SK-N-SH treated with all-trans-retinoic acid at 6 μM for 48 hours (cell line): ENCODE results near the gene CRADD.

ENCODE experiments used
- ATAC-seq: fragments of 200-7000 bp; cut with Tn5 transposase; 3 replicates; pipeline ENCODE4 v1.9.1; 2020; ENCODE audit warnings: mild to moderate bottlenecking, moderate library complexity
- ARNTL ChIP-seq: fragments of 450-650 bp; formaldehyde crosslinking; IDR thresholded peaks from 2 replicates; pipeline ENCODE4 v1.5.0; 2020; ENCODE audit warnings: low read depth, mild to moderate bottlenecking, moderate library complexity, borderline replicate concordance
- BACH2 ChIP-seq: fragments of 250-450 bp; sonication (Bioruptor Pico); IDR thresholded peaks from 2 replicates; pipeline ENCODE4 v1.9.0; 2021; ENCODE audit warnings: mild to moderate bottlenecking, borderline replicate concordance
- CSDC2 ChIP-seq: fragments of 250-450 bp; sonication (Bioruptor Pico); IDR thresholded peaks from 2 replicates; pipeline ENCODE4 v1.5.0; 2020; ENCODE audit warnings: mild to moderate bottlenecking, moderate library complexity
- ESRRG ChIP-seq: fragments of 250-450 bp; sonication (Bioruptor Pico); IDR thresholded peaks from 2 replicates; pipeline ENCODE4 v1.6.1; 2021; ENCODE audit warnings: mild to moderate bottlenecking
- GLIS3 ChIP-seq: fragments of 250-450 bp; sonication (Bioruptor Pico); IDR thresholded peaks from 2 replicates; pipeline ENCODE4 v1.5.0; 2020; ENCODE audit warnings: mild to moderate bottlenecking, moderate library complexity
- ISL1 ChIP-seq: fragments of 250-450 bp; sonication (Bioruptor Pico); IDR thresholded peaks from 2 replicates; pipeline ENCODE4 v2.1.2; 2022; ENCODE audit warnings: mild to moderate bottlenecking, moderate library complexity
- OSR1 ChIP-seq: fragments of 250-450 bp; sonication (Bioruptor Pico); IDR thresholded peaks from 2 replicates; pipeline ENCODE4 v1.8.0; 2022; ENCODE audit warnings: moderate library complexity, mild to moderate bottlenecking, inconsistent platforms
- POU6F1 ChIP-seq: fragments of 250-450 bp; sonication (Bioruptor Pico); IDR thresholded peaks from 2 replicates; pipeline ENCODE4 v1.8.0; 2021; ENCODE audit warnings: low read depth, mild to moderate bottlenecking, moderate library complexity, borderline replicate concordance
- SNAI2 ChIP-seq: fragments of 250-450 bp; sonication (Bioruptor Pico); IDR thresholded peaks from 2 replicates; pipeline ENCODE4 v1.5.0; 2020; ENCODE audit warnings: mild to moderate bottlenecking, moderate library complexity
- TCF4 ChIP-seq: fragments of 250-450 bp; sonication (Bioruptor Pico); IDR thresholded peaks from 2 replicates; pipeline ENCODE4 v1.8.0; 2021; ENCODE audit warnings: mild to moderate bottlenecking, moderate library complexity, borderline replicate concordance
- TOX ChIP-seq: fragments of 250-450 bp; sonication (Bioruptor Pico); IDR thresholded peaks from 2 replicates; pipeline ENCODE4 v1.8.0; 2021; ENCODE audit warnings: mild to moderate bottlenecking, moderate library complexity, borderline replicate concordance
- ZC3H10 ChIP-seq: fragments of 250-450 bp; sonication (Bioruptor Pico); IDR thresholded peaks from 2 replicates; pipeline ENCODE4 v1.5.1; 2021; ENCODE audit warnings: mild to moderate bottlenecking, moderate library complexity
- ZFP3 ChIP-seq: fragments of 250-450 bp; sonication (Bioruptor Pico); IDR thresholded peaks from 2 replicates; pipeline ENCODE4 v1.5.0; 2020; ENCODE audit warnings: mild to moderate bottlenecking, moderate library complexity
- ZFP30 ChIP-seq: fragments of 450-650 bp; formaldehyde crosslinking; IDR thresholded peaks from 2 replicates; pipeline ENCODE4 v1.5.0; 2022; ENCODE audit warnings: mild to moderate bottlenecking, moderate library complexity
- ZNF70 ChIP-seq: fragments of 450-650 bp; formaldehyde crosslinking; IDR thresholded peaks from 2 replicates; pipeline ENCODE4 v1.5.0; 2020; ENCODE audit warnings: mild to moderate bottlenecking, moderate library complexity
- TF ChIP-seq, protein P1 (sequence below): fragments of 250-450 bp; sonication (Bioruptor Pico); IDR thresholded peaks from 2 replicates; pipeline ENCODE4 v1.8.0; 2020; ENCODE audit warnings: mild to moderate bottlenecking, moderate library complexity, borderline replicate concordance
- TF ChIP-seq, protein P2 (sequence below): fragments of 250-450 bp; sonication (Bioruptor Pico); IDR thresholded peaks from 2 replicates; pipeline ENCODE4 v1.5.1; 2021; ENCODE audit warnings: mild to moderate bottlenecking, moderate library complexity
- TF ChIP-seq, protein P3 (sequence below): fragments of 250-450 bp; sonication (Bioruptor Pico); IDR thresholded peaks from 2 replicates; pipeline ENCODE4 v1.5.1; 2020; ENCODE audit warnings: low read depth, mild to moderate bottlenecking, moderate library complexity
- TF ChIP-seq, protein P4 (sequence below): fragments of 250-450 bp; sonication (Bioruptor Pico); IDR thresholded peaks from 2 replicates; pipeline ENCODE4 v1.5.0; 2020; ENCODE audit warnings: mild to moderate bottlenecking, moderate library complexity

Gene CRADD

DNA sequence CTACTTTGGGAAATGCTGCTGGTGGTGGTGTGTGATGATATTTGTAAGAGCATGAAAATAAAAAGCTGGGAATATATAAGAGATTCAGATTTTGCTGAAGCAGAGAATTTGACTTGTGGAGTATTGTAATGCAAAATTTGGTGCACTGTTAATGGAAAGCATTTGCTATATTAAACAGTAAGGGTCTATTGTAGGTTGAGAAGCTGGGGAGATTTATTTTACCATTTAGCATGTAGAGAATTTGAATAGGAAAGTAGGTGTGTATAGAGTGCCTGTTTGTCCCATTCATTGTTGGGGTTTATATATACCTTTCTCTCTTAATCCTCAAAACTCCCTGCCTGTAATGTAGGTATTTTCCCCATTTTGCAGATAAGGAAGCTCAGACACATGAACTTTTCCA, 48.4 kb downstream of the CRADD start (continued):
- TF ChIP-seq, protein P1, sequence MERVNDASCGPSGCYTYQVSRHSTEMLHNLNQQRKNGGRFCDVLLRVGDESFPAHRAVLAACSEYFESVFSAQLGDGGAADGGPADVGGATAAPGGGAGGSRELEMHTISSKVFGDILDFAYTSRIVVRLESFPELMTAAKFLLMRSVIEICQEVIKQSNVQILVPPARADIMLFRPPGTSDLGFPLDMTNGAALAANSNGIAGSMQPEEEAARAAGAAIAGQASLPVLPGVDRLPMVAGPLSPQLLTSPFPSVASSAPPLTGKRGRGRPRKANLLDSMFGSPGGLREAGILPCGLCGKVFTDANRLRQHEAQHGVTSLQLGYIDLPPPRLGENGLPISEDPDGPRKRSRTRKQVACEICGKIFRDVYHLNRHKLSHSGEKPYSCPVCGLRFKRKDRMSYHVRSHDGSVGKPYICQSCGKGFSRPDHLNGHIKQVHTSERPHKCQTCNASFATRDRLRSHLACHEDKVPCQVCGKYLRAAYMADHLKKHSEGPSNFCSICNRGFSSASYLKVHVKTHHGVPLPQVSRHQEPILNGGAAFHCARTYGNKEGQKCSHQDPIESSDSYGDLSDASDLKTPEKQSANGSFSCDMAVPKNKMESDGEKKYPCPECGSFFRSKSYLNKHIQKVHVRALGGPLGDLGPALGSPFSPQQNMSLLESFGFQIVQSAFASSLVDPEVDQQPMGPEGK (CRISPR knock-in tag) = no peak
- TF ChIP-seq ZNF70 (CRISPR knock-in tag) (no peak), ARNTL (CRISPR knock-in tag) (no peak), ISL1 (CRISPR knock-in tag) (no peak), TCF4 (no peak), TOX (CRISPR knock-in tag) (no peak)
- TF ChIP-seq, protein P2, sequence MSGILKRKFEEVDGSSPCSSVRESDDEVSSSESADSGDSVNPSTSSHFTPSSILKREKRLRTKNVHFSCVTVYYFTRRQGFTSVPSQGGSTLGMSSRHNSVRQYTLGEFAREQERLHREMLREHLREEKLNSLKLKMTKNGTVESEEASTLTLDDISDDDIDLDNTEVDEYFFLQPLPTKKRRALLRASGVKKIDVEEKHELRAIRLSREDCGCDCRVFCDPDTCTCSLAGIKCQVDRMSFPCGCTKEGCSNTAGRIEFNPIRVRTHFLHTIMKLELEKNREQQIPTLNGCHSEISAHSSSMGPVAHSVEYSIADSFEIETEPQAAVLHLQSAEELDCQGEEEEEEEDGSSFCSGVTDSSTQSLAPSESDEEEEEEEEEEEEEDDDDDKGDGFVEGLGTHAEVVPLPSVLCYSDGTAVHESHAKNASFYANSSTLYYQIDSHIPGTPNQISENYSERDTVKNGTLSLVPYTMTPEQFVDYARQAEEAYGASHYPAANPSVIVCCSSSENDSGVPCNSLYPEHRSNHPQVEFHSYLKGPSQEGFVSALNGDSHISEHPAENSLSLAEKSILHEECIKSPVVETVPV (CRISPR knock-in tag) = no peak
- TF ChIP-seq, protein P3, sequence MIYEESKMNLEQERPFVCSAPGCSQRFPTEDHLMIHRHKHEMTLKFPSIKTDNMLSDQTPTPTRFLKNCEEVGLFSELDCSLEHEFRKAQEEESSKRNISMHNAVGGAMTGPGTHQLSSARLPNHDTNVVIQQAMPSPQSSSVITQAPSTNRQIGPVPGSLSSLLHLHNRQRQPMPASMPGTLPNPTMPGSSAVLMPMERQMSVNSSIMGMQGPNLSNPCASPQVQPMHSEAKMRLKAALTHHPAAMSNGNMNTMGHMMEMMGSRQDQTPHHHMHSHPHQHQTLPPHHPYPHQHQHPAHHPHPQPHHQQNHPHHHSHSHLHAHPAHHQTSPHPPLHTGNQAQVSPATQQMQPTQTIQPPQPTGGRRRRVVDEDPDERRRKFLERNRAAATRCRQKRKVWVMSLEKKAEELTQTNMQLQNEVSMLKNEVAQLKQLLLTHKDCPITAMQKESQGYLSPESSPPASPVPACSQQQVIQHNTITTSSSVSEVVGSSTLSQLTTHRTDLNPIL (CRISPR knock-in tag) = no peak
- TF ChIP-seq, all 23 proteins: peak for 0

DNA sequence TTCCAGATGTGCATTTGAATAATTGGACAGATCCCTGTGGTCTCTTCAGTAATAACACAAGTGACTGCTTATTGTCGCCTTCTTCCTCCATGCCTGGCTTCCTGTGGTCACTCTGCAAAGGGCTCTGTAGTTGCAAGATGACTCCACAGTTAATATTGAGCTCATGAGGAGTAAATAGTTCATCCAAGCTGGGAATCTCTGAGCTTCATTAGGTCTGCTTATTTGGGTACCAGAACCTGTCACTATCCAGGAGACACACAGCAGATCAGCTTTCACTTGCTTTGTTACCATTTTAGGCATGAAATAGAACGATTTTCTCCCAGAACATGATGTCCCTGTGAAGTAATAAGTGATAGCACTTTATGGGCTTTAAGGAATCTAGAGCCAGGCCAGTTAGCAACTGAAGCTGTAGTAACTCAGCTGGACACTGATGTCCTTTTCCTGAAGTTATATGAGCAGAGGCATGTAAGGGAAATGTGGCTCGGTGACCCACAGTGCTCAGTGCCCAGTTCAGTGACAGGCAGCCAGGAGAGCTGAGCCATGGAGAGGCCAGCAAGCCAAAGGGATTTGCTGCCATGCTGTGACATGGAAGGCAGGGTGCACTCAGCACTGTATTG, 50.1 kb downstream of the CRADD start:
- ATAC-seq = no peak

More for the DNA sequence above, 50.1 kb downstream of the CRADD start:
- TF ChIP-seq, protein P1 (CRISPR knock-in tag) = no peak
- TF ChIP-seq CSDC2 (CRISPR knock-in tag) = no peak
- no peak for TF ChIP-seq OSR1
- TF ChIP-seq ZC3H10 (CRISPR knock-in tag) = no peak
- no peak for TF ChIP-seq ESRRG (CRISPR knock-in tag)
- no peak for TF ChIP-seq ZFP3 (CRISPR knock-in tag)
- no peak for TF ChIP-seq SNAI2 (CRISPR knock-in tag)
- TF ChIP-seq, protein P2 (CRISPR knock-in tag) = no peak
- no peak for TF ChIP-seq BACH2 (CRISPR knock-in tag)
- TF ChIP-seq ZFP30 (CRISPR knock-in tag) = no peak
- no peak for TF ChIP-seq ARNTL (CRISPR knock-in tag)
- TF ChIP-seq, protein P3 (CRISPR knock-in tag) = no peak
- TF ChIP-seq, protein P4, sequence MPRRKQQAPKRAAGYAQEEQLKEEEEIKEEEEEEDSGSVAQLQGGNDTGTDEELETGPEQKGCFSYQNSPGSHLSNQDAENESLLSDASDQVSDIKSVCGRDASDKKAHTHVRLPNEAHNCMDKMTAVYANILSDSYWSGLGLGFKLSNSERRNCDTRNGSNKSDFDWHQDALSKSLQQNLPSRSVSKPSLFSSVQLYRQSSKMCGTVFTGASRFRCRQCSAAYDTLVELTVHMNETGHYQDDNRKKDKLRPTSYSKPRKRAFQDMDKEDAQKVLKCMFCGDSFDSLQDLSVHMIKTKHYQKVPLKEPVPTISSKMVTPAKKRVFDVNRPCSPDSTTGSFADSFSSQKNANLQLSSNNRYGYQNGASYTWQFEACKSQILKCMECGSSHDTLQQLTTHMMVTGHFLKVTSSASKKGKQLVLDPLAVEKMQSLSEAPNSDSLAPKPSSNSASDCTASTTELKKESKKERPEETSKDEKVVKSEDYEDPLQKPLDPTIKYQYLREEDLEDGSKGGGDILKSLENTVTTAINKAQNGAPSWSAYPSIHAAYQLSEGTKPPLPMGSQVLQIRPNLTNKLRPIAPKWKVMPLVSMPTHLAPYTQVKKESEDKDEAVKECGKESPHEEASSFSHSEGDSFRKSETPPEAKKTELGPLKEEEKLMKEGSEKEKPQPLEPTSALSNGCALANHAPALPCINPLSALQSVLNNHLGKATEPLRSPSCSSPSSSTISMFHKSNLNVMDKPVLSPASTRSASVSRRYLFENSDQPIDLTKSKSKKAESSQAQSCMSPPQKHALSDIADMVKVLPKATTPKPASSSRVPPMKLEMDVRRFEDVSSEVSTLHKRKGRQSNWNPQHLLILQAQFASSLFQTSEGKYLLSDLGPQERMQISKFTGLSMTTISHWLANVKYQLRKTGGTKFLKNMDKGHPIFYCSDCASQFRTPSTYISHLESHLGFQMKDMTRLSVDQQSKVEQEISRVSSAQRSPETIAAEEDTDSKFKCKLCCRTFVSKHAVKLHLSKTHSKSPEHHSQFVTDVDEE = no peak
- no peak for TF ChIP-seq ZNF70 (CRISPR knock-in tag)
- no peak for TF ChIP-seq ISL1 (CRISPR knock-in tag)
- no peak for TF ChIP-seq TCF4
- TF ChIP-seq GLIS3 (CRISPR knock-in tag) = no peak
- TF ChIP-seq POU6F1 (CRISPR knock-in tag) = no peak
- TF ChIP-seq TOX (CRISPR knock-in tag) = no peak
- TF ChIP-seq, all 23 proteins: peak for 0
